HG02571 (cell line): ENCODE measurements around the gene OGFRL1.
A peak's percentile ranks its signal among the peaks of the same experiment; 100 is the strongest.

ENCODE experiments used
- ATAC-seq: cut with Tn5 transposase; IDR thresholded peaks from one replicate; pipeline ENCODE4 v1.9.1; 2021; ENCODE audit warnings: mild to moderate bottlenecking, moderate library complexity; ENCODE audit not compliant: unreplicated experiment

OGFRL1 gene

GRCh38 chr6:71284785-71285184, 3.8 kb upstream of the OGFRL1 start:
- no peak for ATAC-seq

GRCh38 chr6:71287038-71287437, 1.6 kb upstream of the OGFRL1 start:
- no peak for ATAC-seq

- ATAC-seq = no peak
These were observed 734 bp upstream of the OGFRL1 start for GRCh38 chr6:71287926-71288227.

GRCh38 chr6:71289039-71289801, 609 bp downstream of the OGFRL1 start:
- peak; percentile 28 for ATAC-seq

- ATAC-seq = no peak
These were observed 1.2 kb downstream of the OGFRL1 start for GRCh38 chr6:71289802-71290175.

GRCh38 chr6:71290611-71291010, 2.0 kb downstream of the OGFRL1 start:
- ATAC-seq = no peak

- no peak for ATAC-seq
These were observed 3.4 kb downstream of the OGFRL1 start for GRCh38 chr6:71292001-71292400.

GRCh38 chr6:71294121-71294523, 5.5 kb downstream of the OGFRL1 start:
- no peak for ATAC-seq

GRCh38 chr6:71298459-71298858, 9.8 kb downstream of the OGFRL1 start:
- ATAC-seq = no peak

- ATAC-seq = no peak
These were observed 11.2 kb downstream of the OGFRL1 start for GRCh38 chr6:71299541-71300470.

GRCh38 chr6:71300561-71301168, 12.1 kb downstream of the OGFRL1 start:
- ATAC-seq = no peak

GRCh38 chr6:71301546-71301945, 12.9 kb downstream of the OGFRL1 start:
- ATAC-seq = no peak

- ATAC-seq = no peak
These were observed 21.0 kb downstream of the OGFRL1 start for GRCh38 chr6:71309656-71310055.

- ATAC-seq = no peak
These were observed 21.6 kb downstream of the OGFRL1 start for GRCh38 chr6:71310261-71310660.

GRCh38 chr6:71312089-71312488, 23.5 kb downstream of the OGFRL1 start:
- ATAC-seq = no peak

- no peak for ATAC-seq
These were observed 28.8 kb downstream of the OGFRL1 start for GRCh38 chr6:71317441-71317840.

GRCh38 chr6:71320041-71320440, 31.4 kb downstream of the OGFRL1 start:
- no peak for ATAC-seq

GRCh38 chr6:71321314-71321713, 32.7 kb downstream of the OGFRL1 start:
- no peak for ATAC-seq

- ATAC-seq = no peak
These were observed 35.7 kb downstream of the OGFRL1 start for GRCh38 chr6:71324194-71324785.

- ATAC-seq = no peak
These were observed 38.0 kb downstream of the OGFRL1 start for GRCh38 chr6:71326611-71327010.

- no peak for ATAC-seq
These were observed 41.9 kb downstream of the OGFRL1 start for GRCh38 chr6:71330501-71330900.
